Smooth muscle cell (in vitro differentiated cells): ENCODE data around the gene EDC4. TPM values are rescaled to one million over a fixed set of nuclear protein-coding genes. Genes with fewer than 3 reads are reported as not detected.

ENCODE experiments used
- DNase-seq: peaks from one replicate; lab custom pipeline; 2025; ENCODE audit not compliant: unreplicated experiment; lab: John Stamatoyannopoulos, UW
- H2AFZ ChIP-seq: fragments of 200-600 bp; sonication (generic); 2 replicates; pipeline ENCODE4 v1.6.0; 2016; ENCODE audit warnings: antibody characterized with exemption, low read depth, mild to moderate bottlenecking
- H3F3A ChIP-seq: fragments of 200-600 bp; sonication (generic); 2 replicates; pipeline ENCODE4 v1.6.0; 2017; ENCODE audit warnings: antibody characterized with exemption, low read depth
- H3K27ac ChIP-seq: fragments of 200-600 bp; sonication (generic); 2 replicates; pipeline ENCODE4 v1.5.1; 2016; ENCODE audit warnings: low read depth, mild to moderate bottlenecking
- H3K27me3 ChIP-seq: fragments of 200-600 bp; sonication (generic); 2 replicates; pipeline ENCODE4 v1.6.1; 2016; ENCODE audit warnings: low read depth, mild to moderate bottlenecking
- H3K36me3 ChIP-seq: fragments of 200-600 bp; sonication (generic); 2 replicates; pipeline ENCODE4 v1.5.1; 2016; ENCODE audit warnings: low read depth
- H3K4me1 ChIP-seq: fragments of 200-600 bp; sonication (generic); 2 replicates; pipeline ENCODE4 v1.5.1; 2016; ENCODE audit warnings: low read depth
- H3K4me2 ChIP-seq: fragments of 200-600 bp; sonication (generic); 2 replicates; pipeline ENCODE4 v1.6.0; 2016; ENCODE audit warnings: mild to moderate bottlenecking
- H3K4me3 ChIP-seq: fragments of 200-600 bp; sonication (generic); 2 replicates; pipeline ENCODE4 v1.5.1; 2016; ENCODE audit warnings: mild to moderate bottlenecking
- H3K79me2 ChIP-seq: fragments of 200-600 bp; sonication (generic); 2 replicates; pipeline ENCODE4 v1.6.0; 2016; ENCODE audit warnings: low read depth, mild to moderate bottlenecking
- H3K9ac ChIP-seq: fragments of 200-600 bp; sonication (generic); 2 replicates; pipeline ENCODE4 v1.6.0; 2016; ENCODE audit warnings: low read depth
- H3K9me3 ChIP-seq: fragments of 200-600 bp; sonication (generic); replicated peaks from 2 replicates; pipeline ENCODE4 v1.5.1; 2016; ENCODE audit warnings: low read depth
- H4K20me1 ChIP-seq: fragments of 200-600 bp; sonication (generic); 2 replicates; pipeline ENCODE4 v1.6.0; 2016; ENCODE audit warnings: low read depth
- CTCF ChIP-seq: fragments of 200-600 bp; sonication (generic); IDR thresholded peaks from 2 replicates; pipeline ENCODE4 v1.5.1; 2017; ENCODE audit warnings: borderline replicate concordance, mild to moderate bottlenecking, antibody characterized with exemption; ENCODE audit not compliant: insufficient read depth, poor library complexity, severe bottlenecking
- WGBS: methylation state at CpG from one replicate; pipeline ENCODE4 v1.1.7; 2016; ENCODE audit warnings: low lambda C conversion rate; 5-methylcytosine and 5-hydroxymethylcytosine counted together
- polyA plus RNA-seq: library from polyadenylated mRNA; unstranded; fragments of >200 nt; fragmentation: Nextera tagmentation; extraction: Ambion mirVana; gene quantifications from 2 replicates; pipeline ENCODE4 v1.2.1, GENCODE V29; 2016
- total RNA-seq: library from RNA; depleted of rRNA; stranded (reverse); fragments of >200 nt; gene quantifications from 2 replicates; pipeline ENCODE4 v1.2.3, GENCODE V29; 2014

EDC4 gene
- total and polyA plus RNA-seq, 2 experiments from 2014 or later, result 46.3 to 64.5 TPM

- WGBS, result 76% methylated on average over 3 of the region's 3 CpGs
These were observed 15.5 kb downstream of the EDC4 start for GRCh38 chr16:67888331-67888730.

GRCh38 chr16:67892375-67892774 lies 19.5 kb downstream of the EDC4 start:
- no peak for DNase-seq
- Histone ChIP-seq H3K36me3 (no peaks in the 10 kb centered on the region), H3K9ac (peak overlapping the region; percentile 41), H3K27ac (peak overlapping the region; percentile 60), H3K9me3 (no peaks in the 10 kb centered on the region), H3K4me3 (peak overlapping the region; percentile 96), H3K27me3 (no peaks in the 10 kb centered on the region), H2AFZ (peak overlapping the region; percentile 95), H3K4me2 (peak overlapping the region; percentile 88), H4K20me1 (peaks cover 14% of the 10 kb centered on the region), H3K4me1 (peaks cover 12% of the 10 kb centered on the region), H3F3A (no peaks in the 10 kb centered on the region), H3K79me2 (peaks cover 38% of the 10 kb centered on the region)
- WGBS, result 81% methylated on average over 5 of the region's 5 CpGs
- no peak for TF ChIP-seq CTCF

More at GRCh38 chr16:67888331-67888730, 15.5 kb downstream of the EDC4 start:
- Histone ChIP-seq H3F3A (no peaks in the 10 kb centered on the region), H3K4me1 (peaks cover 11% of the 10 kb centered on the region), H3K79me2 (no peaks in the 10 kb centered on the region), H3K27me3 (no peaks in the 10 kb centered on the region), H3K9ac (no peak overlapping the region), H3K36me3 (no peaks in the 10 kb centered on the region), H3K9me3 (no peaks in the 10 kb centered on the region), H4K20me1 (peaks cover 14% of the 10 kb centered on the region), H3K27ac (no peak overlapping the region), H3K4me3 (no peak overlapping the region), H2AFZ (no peak overlapping the region), H3K4me2 (no peak overlapping the region)
- DNase-seq, result no peak
- TF ChIP-seq CTCF, result no peak

- H3K4me3 ChIP-seq, result peak within 1 kb of the TSS; percentile 96
- no peaks in the 10 kb centered on the region for H3F3A ChIP-seq
- peak within 1 kb of the TSS; percentile 99 for H3K9ac ChIP-seq
- peak; percentile 86 for DNase-seq
- no peaks in the 10 kb centered on the region for H3K9me3 ChIP-seq
- H4K20me1 ChIP-seq, result peaks cover 21% of the 10 kb centered on the region
- peak within 1 kb of the TSS; percentile 89 for H3K27ac ChIP-seq
- H2AFZ ChIP-seq, result peak within 1 kb of the TSS; percentile 95
- TF ChIP-seq CTCF, result no peak
- WGBS, result 1% methylated on average over 54 of the region's 90 CpGs
- H3K4me1 ChIP-seq, result peaks cover 12% of the 10 kb centered on the region
- H3K4me2 ChIP-seq, result peak within 1 kb of the TSS; percentile 91
- no peaks in the 10 kb centered on the region for H3K27me3 ChIP-seq
- no peaks in the 10 kb centered on the region for H3K36me3 ChIP-seq
- peaks cover 45% of the 10 kb centered on the region for H3K79me2 ChIP-seq
These were observed 20.3 kb downstream of the EDC4 start, which contains the start of gene PSKH1 for GRCh38 chr16:67892899-67893742. Gene PSKH1, plus strand, starts transcription at chr16:67893254. Its CDS starts 15,496 bp downstream, at chr16:67908750.
